Stimulated activated CD4-positive, alpha-beta T cell treated with anti-CD3 and anti-CD28 coated beads, Interleukin-2, amount 100 ng/mL, for 48 hours (primary cell): ENCODE measurements around the gene C19orf38.
"Not testable (repeated sequence)": the region's sequence is repeated elsewhere in the genome, so short reads cannot be mapped to it uniquely, and the experiment has no call there.

Source experiments
- DNase-seq, 2 donors: peaks; one replicate each; pipeline ENCODE4 v3.0.0-alpha.2; 2020

C19orf38 gene

DNA sequence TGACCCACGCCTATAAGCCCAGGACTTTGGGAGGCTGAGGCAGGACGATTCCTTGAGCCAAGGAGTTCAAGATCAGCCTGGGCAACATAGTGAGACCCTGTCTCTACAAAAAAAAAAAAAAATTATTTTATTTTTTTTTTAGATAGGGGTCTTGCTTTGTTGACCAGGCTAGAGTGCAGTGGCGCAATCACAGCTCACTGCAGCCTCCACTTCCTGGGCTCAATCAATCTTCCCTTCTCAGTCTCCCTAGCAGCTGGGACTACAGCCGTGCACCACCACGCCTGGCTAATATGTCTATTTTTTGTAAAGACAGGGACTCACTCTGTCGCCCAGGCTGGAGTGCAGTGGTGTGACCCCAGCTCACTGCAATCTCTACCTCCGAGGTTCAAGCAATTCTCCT, 4.7 kb downstream of the C19orf38 start:
- DNase-seq = no peak

DNA sequence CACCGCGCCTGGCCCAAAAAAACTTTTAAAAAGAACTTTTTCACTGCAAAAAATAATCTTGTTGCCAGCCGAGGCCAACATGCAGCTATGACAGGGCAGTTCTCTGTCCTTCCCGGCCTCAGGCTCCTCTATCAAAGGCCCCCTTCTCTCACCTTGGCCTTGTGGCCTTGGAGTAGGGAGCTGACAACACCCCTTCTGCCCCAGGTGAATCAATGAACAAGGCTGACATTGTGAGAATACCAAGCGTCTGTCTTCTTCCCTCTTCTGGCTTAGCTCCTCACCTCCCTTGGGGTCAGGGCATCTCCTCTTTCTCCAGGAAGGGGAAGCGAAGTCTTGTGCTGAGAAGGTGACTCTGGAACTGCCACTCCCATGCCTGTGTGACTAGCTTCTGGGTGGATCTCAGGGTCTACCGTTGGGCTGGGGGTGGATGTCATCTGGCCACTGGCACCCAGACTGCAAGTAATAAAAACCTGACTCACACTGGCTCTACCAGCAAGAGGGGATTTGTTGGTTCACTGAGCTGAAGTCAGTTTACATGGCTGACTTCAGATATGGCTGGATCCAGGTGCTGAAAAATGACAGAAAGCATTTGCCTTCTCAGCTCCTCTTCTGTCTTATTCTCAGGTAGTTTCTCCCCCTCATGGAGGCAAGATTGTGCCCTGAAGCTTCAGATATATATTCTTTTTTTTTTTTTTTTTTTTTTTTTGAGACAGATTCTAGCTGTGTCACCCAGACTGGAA, 6.3 kb downstream of the C19orf38 start:
- DNase-seq = no peak

DNA sequence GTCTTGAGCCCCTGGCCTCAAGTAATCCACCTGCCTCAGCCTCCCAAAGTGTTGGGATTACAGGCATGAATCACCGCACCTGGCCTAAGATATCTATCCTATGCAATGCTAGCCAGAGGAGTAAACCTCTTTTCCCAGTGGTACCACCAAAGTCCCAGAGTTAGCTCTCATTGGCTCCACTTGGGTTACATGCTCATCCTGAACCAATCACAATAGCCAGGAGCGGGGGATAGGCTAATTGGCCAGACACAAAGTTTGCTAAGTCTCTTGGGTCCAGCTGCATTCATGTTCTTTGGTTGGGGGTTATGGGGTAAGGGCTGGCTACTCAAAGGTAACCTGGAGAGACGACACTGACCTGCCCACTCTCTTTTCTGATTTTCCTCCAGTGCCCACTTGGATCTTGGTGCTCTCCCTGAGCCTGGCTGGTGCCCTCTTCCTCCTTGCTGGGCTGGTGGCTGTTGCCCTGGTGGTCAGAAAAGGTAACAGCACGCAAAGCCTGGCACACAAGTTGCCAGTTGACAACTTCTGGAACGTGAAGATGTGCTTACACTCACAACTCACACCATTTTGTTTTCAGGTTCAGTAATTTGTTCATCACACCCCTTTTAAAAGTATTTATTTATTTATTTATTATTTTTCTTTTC, 7.8 kb downstream of the C19orf38 start:
- DNase-seq = peak in 1 of 2 donors; percentile 28

DNA sequence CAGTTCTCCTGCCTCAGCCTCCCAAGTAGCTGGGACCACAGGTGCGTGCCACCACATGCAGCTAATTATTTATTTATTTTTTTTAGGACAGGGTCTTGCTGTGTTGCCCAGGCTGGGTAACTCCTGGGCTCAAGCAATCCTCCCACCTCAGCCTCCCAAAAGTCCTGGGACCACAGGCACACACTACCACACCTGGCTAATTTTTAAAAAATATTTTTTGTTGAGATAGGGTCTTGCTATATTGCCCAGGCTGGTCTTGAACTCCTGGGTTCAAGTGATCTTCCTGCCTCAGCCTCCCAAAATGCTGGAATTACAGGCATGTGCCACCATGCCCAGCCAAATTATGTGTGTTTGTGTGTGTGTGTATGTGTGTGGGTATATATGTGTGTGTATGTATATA, 8.7 kb downstream of the C19orf38 start:
- DNase-seq = not testable (repeated sequence)

DNA sequence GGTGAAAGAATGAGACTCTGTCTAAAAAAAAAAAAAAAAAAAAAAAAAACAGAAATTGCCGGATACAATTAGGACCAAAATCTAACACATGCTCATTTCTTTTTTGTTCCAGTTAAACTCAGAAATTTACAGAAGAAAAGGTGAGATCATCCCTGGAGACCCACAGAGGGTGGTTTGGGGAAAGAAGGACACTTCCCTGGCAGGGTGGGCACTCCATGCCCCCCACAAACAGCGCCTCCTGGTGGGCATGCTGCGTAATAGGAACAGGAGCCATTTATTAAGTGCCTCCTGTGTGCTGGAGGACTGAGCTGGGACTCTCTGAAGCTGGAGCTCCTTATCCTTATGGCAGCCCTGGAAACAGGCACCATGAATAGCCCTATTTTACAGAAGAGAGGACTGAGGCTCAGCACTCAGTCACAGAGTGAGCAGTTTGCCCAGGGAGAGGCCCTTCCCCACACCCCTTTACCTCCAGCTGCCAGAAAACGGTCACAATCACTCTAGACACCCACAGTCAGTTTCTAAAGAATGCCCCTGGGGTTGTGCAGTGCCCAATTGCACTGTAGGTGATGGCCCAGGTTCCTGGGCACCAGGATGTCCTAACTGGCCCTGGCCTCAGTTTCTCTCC, 10.1 kb downstream of the C19orf38 start:
- peak in 1 of 2 donors; percentile 40 for DNase-seq

DNA sequence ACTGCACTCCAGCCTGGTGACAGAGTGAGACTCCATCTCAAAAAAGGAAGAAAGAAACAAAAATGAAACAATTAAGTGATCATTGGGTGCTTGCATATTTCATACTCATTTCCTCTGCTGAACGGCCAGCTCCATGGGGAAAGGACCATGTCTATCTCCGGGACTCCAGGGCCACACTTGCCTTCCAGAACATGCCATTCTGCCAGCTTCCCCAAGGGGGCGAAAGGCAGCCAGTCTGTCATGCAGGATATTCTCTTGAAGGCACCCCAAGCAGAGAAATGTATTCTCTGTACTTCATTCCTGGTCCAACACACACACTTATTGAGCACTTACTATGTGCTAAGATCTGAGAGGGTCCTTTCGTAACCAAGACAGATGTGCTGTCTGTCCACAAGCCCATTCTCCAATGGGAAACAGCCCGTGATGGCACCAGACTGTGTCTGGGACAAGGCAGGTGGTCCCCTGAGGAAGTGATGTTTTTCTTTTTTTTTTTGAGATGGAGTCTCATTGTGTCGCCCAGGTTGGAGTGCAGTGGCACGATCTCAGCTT, 13.0 kb downstream of the C19orf38 start:
- peak in 1 of 2 donors; percentile 32 for DNase-seq

DNA sequence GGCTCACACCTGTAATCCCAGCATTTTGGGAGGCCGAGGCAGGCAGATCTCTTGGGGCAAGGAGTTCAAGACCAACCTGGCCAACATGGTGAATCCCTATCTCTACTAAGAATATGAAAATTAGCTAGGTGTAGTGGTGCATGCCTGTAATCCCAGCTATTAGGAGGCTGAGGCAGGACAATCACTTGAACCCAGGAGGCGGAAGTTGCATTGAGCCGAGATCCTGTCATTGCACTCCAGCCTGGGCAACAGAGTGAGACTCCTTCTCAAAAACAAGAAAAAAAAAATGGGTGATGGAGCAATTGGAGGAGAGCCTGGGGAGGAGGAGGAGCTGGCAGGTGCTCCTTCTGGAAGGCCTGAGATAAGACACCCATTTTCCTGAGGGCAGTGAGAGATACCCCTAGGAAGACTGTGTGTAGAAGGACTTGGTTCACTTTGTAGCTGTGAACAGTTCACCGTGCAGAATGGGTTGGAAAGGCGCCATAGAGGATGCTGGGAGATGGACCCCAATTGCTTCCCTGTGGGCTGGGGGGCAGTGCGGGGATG, 14.4 kb downstream of the C19orf38 start:
- no peak for DNase-seq

DNA sequence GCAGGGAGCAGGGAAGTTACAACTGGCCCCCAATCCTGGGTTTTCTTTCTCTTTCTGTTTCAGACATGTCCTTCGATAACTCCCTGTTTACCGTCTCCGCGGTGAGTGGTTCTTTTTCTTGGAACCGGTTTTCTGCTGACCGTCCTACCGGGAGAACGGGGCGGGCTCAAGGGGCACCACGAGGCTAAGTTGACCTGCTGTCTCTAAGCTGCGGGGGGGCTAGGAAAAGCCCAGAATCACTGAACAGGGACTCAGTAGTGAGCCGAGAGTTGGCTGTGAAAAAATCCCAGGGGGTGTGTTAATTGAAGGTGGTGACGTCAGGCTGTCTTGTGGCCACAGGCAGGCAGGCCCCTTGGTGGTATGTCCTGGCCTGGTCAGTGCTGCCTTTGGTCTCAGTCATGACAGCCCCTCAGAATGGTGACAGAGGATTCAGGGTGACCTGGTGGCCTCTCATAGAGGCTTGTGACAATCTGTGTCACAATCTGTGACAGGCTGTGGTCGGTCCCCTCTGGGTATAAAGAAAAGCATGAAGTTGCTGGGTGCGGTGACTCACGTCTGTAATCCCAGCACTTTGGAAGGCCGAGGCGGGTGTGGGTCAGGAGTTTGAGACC, 15.0 kb downstream of the C19orf38 start:
- DNase-seq = no peak

DNA sequence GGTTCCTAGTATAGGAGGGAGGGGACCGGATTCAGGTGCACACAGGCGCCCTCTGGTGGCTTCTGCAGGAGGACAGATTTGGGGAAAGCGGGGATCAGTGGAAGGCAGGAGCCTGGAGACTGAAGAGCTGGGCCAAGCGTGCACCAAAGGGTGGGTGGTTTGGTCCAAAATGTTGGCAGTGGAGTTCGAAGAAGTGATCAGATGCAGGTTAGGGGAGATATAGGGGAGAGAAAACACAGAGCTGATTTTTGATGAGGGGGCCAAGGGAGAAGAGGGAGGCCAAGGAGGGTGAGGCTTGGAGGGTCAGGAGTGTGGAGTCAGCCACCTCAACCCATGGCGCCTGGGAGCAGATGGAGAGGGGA, 16.3 kb downstream of the C19orf38 start:
- DNase-seq = peak; percentile 86 to 88

DNA sequence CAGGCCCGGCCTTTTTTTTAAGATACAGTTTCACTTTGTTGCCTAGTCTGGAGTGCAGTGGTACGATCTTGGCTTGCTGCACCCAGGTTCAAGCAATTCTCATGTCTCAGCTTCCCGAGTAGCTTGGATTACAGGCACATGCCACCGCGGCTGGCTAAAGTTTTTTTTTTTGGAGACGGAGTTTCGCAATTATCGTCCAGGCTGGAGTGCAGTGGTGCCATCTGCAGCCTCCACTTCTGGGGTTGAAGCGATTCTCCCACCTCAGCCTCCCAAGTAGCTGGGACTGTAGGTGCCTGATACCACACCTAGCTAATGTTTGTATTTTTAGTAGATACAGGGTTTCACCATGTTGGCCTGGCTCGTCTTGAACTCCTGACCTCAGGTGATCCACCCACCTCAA, 18.3 kb downstream of the C19orf38 start:
- DNase-seq = no peak

DNA sequence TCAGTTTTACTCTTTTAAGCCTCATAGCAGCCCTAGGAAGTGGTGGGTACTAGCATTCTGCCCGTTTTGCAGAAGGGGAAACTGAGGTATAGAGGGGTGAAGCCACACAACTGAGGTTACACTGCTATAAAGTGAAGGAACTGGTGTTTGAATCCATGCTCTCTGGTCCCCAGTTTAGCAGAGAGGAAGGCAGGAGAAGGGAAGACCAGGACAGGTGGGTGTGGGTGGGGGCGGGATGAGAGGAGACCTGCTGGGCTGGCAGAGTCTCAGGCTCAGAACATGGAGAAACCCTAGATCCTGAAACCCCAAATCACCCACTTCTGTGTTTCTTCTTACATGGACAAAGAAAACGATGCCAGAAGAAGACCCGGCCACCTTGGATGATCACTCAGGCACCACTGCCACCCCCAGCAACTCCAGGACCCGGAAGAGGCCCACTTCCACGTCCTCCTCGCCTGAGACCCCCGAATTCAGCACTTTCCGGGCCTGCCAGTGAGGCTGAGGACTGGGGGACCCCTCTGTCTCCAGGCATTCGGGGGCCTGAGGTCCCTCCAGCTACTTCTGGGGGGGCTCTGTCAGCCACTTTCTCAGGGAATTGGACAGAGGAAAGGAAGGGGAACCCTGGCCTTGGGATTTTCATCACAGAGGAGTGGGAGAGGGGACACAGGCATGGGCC, 20.8 kb downstream of the C19orf38 start:
- DNase-seq = no peak

DNA sequence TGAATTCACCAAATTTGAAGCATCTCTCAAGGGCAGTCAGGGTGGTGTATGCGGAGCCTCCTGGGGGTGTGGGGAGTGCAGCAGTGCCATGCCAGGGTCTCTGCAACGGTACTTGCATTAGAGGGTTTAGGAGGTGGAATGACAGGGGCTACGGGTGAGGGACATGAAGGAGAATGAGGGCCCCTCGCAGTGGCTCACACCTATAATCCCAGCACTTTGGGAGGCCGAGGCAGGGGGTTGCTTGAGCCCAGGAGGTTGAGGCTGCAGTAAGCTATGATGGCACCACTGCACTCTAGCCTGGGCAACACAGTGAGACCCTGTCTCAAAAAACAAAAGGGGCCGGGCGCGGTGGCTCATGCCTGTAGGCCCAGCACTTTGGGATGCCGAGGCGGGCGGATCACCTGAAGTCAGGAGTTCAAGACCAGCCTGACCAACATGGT, 21.7 kb downstream of the C19orf38 start:
- DNase-seq = not testable (repeated sequence)

DNA sequence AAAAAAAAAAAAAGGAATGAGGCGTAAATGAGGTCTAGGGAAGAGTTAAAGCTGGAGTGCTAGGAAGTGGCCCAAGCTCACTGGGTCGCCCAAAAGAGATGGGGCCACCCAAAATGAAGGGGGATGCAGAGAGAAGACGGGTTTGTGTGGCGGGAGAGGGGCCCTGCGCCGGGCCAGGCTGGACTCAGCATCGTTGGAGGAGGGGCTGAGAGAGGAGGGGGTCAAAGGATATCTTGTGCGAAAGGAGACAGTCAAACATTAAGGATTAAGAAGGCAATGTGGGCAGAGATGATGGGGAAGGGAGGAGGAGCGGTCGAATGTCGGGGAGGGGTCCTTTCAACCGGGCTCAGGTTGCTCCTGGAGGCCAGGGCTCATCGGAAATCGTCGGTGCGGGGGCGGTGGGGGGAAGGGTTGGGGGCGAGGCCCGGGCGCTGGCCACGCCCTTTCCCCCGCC, 22.3 kb downstream of the C19orf38 start:
- DNase-seq = no peak

DNA sequence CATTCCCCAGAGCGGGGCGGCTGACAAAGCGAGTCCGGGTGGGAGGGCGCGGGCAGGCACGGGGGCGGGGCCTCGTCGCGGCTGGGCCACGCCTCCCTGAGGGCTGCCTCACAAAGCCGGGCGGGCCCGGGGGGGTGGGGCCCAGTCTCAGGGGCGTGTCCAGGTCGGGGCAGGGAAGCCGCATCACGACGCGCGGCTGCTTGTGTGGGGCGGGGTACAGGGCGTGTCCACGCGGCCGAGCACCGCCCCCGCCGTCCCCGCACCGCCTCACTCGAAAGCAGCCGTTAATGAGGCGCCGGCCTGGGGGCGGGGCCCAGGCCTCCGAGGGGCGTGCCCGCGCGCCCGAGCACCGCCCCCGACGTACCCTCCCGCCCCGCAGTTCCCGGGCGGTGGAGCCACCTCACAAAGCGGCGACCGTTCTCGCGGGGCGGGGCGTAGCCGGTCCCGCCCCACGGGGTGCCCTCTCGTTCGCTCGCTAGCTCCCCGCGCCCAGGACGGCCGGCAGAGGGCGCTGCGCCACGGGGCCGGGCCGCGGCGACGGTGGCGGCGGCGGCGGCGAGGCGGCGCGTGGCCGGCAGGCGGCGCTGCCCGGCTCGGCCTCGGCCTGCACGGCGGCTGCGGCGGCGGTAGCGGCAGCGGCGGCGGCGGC, 22.9 kb downstream of the C19orf38 start, which contains the start of gene CARM1:
Gene CARM1, plus strand, starts transcription at position 599 of the 649 bp plus-strand sequence. CDS start 150 bp downstream, outside the sequence.
- peak; percentile 98 to 99 for DNase-seq

DNA sequence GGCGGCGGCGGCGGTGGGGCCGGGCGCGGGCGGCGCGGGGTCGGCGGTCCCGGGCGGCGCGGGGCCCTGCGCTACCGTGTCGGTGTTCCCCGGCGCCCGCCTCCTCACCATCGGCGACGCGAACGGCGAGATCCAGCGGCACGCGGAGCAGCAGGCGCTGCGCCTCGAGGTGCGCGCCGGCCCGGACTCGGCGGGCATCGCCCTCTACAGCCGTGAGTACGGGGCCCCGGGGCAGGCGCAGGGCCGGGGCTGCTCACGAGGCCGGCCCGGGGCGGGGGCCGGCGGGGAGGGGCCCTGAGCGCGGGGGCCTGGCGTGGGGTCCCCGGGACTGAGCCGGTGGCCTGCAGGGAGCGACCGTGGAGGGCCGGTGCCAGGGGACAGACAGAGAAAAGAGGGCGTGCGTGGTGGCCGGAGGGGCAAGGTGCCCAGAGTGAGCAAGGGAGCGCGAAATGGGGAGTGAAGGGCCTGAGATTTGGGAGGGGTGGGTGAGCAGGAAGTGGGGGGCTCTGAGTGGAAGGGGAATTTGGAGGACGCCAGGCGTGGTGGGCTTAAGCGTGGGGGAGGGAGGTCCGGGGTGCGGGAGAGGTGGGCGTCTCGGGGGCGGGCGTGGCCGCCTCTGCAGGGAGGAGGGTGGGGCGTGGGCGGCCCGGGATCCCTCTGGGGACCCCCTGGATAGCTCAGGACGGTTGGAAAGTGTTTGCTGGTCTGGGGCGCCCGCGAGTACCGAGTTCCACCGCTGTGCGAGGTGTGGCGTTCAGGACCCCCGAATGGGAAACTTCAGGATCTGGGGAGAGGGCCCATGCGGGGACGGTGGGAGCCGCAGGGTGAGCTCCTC, 23.7 kb downstream of the C19orf38 start:
- peak; percentile 15 to 23 for DNase-seq

DNA sequence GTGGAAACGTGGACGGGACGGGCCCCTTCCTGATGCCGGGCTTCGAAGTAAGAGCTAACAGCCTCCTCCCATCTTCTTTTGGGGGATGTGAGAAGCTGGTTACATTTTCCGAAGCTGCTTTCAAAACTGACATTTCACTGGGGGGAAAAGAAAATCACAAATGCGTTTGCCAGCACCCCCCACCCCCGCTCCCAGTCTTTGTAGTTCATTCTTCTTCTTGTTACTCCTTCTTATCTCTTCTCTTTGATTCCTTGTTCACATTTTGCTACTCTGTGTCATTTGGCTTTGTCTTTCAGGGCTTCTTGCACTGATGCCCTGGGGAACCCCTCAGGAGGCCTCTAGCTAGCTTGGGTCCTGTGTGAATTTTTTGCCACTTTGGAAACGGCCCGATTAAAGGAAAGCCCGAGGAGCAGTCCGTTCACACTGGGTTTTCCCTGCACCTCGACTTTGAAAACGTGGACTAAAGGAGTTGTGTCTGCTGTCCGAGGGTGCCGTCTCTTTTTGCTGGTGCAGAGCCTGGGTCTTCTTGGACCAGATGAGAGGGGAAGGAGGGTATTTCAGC, 24.4 kb downstream of the C19orf38 start:
- peak in 1 of 2 donors; percentile 13 for DNase-seq

DNA sequence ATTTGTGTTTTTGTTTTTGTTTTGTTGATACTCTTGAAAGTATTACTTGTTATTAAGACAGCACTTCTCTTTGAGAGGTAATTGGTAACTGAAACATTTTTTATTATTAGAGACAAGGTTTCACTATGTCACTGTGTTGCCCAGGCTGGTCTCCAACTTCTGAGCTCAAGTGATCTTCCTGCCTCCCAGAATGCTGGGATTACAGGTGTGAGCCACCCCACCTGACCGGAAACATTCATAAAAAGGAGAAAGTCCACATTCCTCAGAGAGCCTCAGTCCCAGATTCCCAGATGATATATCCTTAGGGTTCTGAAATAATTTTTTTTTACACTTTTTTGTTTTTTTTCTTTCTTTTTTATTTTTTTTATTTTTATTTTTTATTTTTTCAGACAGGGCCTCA, 25.8 kb downstream of the C19orf38 start:
- no peak for DNase-seq

DNA sequence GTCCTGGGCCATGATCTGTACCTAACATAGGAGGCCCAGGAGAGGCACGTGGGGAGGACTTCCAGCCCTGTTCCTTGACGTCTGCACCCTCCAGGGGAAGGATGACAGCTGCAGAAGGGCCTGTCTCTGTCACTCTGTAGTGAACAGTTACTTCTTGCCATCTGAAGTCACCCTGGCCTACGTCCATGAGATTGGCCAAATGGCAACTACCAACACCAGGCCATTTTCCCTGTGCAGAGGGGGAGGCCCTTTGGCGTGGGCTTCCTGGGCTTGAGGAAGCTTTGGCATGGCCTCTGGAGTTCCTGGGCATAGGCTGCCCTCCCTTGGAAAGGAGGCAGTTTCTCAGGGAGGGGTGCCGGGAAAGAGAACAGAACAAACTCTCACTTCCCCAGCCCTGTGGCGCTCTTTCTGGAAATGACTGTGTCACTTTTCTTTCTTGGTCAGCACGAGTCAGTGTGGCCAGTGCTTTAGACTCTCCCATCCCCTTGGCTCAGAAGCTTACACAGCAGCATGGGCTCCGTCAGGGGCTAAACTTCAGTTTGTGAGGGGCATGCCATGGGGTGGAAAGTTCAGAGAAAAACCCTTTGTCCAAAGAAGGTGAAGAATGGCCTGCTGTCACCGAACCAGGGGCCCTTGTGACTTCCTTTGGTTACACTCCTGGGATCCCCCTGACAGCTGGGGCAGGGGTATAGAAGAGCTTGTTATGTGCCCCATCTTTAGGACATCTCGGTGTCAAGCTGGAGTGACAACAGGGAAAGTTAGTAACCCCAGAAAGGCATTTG, 28.4 kb downstream of the C19orf38 start:
- DNase-seq = no peak

DNA sequence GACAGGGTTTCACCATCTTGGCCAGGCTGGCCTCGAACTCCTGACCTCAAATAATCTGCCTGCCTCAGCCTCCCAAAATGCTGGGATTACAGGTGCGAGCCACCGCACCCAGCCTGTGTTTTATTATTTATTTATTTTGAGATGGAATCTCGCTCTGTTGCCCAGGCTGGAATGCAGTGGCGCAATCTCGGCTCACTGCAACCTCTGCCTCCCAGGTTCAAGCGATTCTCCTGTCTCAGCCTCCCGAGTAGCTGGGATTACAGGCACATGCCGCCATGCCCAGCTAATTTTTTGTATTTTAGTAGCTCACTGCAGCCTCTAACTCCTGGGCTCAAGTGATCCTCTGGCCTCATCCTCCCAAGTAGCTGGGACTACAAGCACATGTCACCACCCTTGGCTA, 29.4 kb downstream of the C19orf38 start:
- DNase-seq = not testable (repeated sequence)

DNA sequence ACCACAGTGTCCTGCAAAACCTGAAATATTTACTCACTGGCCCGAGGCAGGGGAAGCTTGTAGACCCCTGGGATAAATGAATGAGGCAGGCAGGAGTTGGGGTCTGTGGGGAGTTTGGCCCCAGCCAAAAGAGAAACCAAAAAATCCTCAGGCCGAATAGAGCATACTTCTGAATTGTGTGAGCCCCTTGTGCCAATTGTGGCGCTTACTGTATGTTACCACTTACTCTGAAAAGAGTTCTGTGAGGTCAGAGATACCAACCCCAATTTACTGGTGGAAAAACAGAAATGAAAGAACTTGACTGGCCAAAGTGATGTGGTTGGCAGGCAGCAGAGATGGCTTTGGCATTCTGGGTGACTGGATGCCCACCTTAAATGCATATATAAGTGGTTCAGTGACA, 30.0 kb downstream of the C19orf38 start:
- DNase-seq = no peak
